ENCODE results near the gene LRRC42.
A peak's percentile ranks its signal among the peaks of the same experiment; 100 is the strongest.

LRRC42 gene

DNA sequence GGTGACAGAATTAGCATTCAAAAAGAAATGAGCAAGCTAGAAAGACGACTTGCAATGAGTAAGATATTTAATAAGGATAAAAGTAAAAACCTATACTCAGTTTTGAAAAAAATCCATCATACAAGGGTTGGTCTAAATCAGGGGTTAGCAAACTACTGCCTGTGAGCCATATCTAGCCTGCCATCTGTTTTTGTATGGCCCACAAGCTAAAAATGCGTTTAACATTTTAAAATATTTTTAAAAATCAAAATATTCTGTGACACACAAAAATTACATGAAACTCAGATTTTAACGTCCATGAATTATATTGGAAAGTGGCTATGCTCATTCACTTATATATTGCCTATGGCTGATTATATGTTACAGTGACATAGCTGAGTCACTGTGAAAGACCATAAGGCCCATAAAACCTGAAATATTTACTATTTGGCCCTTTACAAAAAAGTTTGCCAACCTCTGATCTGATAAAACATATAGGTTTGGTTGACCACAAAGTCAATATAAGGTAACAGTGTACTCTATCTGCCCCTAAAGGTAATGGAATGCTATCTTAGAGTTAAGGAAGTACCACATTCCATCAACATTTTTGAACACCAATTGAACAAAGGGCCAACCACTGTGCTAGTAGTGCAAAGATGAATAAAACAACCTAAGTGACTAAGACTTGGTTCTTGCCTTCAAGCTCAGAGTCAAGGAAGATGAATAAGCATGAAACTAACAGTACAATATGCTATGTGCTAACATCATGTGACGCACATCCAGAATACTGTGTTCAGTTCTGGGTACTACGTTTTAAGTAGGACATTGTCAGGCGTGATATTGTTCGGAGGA is 3.8 kb upstream of the LRRC42 start:
- FAIRE-seq, result peak; percentile 57
- DNase-seq (ENCODE audit: insufficient read length, low spot score), result no peak

- DNase-seq (ENCODE audit: insufficient read length, low spot score), result no peak
Observed at GRCh38 chr1:53943090-53943489, 3.1 kb upstream of the LRRC42 start.

DNA sequence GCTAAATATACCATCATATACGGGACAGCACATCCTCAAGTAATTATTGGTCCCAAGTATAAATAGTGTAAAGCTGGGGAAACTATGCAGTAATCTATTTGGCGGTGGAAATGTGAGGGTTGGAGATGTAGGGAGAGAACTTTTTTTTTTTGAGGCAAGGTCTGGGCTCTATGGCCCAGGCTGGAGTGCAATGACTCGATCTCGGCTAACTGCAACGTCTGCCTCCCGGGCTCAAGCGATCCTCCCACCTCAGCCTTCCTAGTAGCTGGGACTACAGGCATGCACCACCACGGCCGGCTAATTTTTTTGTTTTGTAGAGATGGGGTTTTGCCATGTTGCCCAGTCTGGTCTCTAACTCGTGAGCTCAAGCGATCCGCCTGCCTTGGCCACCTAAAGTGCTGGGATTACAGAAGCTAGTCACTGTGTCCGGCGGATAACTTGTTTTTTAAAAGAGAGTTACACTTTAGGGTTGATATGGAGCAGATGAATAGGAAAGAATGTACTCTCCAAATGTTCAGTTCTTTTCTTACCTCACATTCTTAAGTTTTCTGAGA is 2.6 kb upstream of the LRRC42 start:
- DNase-seq (ENCODE audit: insufficient read length, low spot score), result no peak
- no peak for FAIRE-seq

More at GRCh38 chr1:53943090-53943489, 3.1 kb upstream of the LRRC42 start:
- no peak for FAIRE-seq

- FAIRE-seq, result peak; percentile 44
- no peak for DNase-seq (ENCODE audit: insufficient read length, low spot score)
Observed at GRCh38 chr1:53944469-53945182, 1.5 kb upstream of the LRRC42 start.

DNA sequence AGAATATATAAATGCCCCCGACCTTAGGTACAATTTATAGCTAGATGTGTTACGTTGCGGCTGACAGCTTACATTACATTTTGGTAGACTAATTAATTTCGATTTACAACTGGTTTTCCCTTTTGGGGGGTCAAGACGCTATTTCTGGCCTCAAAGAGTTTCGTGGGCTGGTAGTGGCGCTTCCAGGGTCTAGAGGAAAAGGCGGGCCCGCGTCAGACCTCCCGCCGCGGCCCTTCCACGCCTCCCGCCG is 1.0 kb upstream of the LRRC42 start:
- DNase-seq (ENCODE audit: insufficient read length, low spot score), result peak; percentile 31

GRCh38 chr1:53945433-53946251 is 508 bp upstream of the LRRC42 start, which contains the start of gene IFT25:
Gene IFT25 (minus strand): TSS chr1:53945699. CDS start chr1:53940082, 5,617 bp downstream.
- DNase-seq (ENCODE audit: insufficient read length, low spot score) (peak; percentile 66), FAIRE-seq (peak; percentile 82)

More for the DNA sequence above, 1.0 kb upstream of the LRRC42 start:
- FAIRE-seq, result no peak

DNA sequence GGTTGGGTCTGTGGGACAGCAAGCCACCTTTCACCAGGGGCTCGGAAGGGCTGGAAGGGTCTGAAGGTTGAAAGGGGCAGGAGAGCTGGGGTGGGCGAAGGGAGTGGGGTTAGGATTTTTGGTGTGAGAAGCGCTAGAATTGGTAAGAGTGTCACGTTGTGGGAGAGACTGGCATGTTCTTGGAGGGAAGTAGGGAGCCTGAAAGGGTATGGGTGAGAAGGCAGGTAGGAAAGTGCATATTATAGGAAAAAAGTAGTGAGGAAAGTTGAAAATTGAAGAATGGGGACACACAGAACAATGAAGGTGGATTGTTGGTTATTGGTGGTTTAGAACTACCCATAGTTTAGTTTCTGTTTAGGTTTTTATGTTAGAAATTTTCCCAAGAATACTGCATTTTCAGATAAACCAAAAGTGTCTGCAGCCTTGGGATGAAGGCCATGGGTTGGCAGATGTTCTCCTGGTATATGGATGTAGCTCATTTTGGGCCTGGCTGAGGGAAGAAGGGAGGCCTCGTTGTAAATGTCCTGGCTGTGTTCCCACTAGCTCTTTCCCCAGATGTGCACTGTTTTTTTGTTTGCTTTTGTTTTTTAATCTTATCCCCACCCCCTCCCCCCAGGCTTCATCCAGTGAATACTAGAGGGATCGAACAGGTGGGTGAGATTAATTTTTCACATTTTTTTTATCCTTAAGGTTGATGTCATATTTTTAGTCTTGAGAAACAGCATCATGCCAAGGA is 1.2 kb downstream of the LRRC42 start:
- FAIRE-seq, result no peak

DNA sequence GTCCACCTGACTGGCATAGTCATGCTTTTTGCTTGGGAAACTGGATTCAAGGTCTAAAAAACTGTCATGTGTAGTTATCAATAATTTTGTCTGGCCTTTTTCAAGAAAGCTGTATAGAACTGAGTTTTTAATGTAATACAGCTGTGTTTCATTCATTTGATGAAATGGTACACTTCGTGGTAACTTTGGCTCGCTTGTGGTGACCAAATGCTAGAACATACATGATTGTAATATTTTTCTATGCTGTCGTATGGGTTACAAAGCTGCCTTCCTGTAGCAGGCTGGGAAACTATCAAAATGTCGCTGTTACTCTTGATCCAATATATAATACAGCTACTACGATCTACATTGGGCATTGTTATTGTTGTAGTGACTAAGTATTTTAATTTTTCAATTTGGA is 2.1 kb downstream of the LRRC42 start:
- no peak for FAIRE-seq
- no peak for DNase-seq (ENCODE audit: insufficient read length, low spot score)

More for the DNA sequence above, 1.2 kb downstream of the LRRC42 start:
- DNase-seq (ENCODE audit: insufficient read length, low spot score), result no peak

DNA sequence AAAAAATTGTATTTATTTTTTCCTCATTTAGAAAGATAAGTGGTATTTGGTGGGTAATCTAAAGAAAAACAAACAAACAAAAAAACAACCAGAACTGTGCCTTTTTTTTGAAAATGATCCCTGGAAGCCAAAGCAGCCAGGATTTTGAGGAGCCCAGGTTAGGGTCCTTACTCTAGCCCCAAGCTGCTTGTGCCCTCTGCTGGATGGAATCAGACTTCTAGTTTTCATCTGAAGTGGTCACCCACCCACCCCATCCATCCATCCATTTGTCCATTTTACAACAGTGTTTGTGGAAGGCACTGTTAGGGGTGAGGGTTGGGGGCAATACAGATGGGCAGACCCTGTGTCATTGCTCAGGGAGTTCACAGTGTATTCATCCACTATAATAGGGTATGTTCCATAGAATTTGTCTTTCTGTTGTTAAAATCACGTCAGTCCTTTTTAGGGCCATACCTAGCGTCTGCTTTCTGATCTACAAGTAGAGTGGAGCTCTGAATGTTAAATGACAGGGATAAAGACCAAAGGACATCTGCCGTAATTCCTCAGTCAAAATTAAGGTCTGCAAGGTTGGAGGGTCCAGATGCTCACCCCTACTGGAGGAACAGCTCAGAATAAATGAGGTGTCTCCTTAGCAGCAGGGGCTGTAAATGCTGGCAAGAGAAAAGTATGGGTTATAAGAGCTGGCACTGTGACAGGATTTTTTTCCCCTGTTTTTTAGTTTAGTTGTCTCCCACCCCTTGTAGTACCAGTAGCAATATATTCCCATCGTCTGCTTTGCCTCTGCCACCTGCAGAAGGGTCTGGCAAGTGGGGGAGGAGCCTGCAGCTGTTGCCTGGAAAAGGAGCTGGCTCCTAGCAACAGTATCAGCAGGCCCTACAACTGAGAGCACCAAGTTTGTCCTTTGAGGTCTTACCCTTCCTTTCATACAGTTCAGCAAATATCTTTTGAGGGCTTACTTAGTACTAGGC is 3.2 kb downstream of the LRRC42 start:
- FAIRE-seq (peak; percentile 76), DNase-seq (ENCODE audit: insufficient read length, low spot score) (no peak)

GRCh38 chr1:53951697-53952096 is 5.5 kb downstream of the LRRC42 start:
- FAIRE-seq (no peak), DNase-seq (ENCODE audit: insufficient read length, low spot score) (no peak)

GRCh38 chr1:53954128-53954527 is 8.0 kb downstream of the LRRC42 start:
- DNase-seq (ENCODE audit: insufficient read length, low spot score) (no peak), FAIRE-seq (no peak)

DNA sequence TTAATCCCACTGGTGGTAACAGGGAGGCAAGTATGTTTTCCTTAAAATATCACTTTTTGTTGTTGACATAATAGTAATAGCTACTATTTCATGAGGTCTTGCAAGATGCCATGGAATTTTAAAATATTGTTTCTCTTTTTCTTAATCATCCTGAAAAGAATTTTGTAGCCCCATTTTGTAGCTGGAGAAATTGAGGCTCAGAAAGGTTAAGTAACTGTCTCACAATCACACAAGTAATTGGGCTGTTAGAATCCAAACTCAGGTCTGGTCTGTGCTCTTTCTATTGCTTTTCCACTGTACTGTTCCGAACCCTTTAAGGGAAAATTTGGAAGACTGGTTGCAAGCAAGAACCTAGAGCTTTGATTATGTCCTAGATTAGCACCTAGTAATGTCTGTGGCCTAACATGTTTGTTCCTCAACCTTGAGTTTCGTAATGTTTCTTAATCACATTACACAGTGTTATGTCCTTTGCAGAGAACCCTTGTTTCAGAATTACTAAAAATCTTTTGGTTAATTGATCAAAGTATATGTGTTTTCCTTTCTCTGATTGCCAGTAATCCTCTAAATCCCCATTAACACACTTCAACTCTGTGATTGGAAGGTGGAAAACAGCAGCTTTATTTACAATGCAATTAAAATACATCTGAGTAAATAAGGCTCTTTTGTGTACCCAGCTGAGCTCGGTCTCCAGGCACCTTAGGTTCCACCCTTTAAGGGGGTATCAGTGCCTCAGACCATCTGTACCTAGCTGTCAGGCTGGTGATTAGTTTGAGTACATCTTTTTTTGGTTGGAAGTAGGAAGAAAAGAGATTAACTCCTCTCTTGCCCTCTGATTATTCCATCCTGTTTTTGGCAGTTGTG is 10.4 kb downstream of the LRRC42 start:
- no peak for FAIRE-seq
- no peak for DNase-seq (ENCODE audit: insufficient read length, low spot score)

DNA sequence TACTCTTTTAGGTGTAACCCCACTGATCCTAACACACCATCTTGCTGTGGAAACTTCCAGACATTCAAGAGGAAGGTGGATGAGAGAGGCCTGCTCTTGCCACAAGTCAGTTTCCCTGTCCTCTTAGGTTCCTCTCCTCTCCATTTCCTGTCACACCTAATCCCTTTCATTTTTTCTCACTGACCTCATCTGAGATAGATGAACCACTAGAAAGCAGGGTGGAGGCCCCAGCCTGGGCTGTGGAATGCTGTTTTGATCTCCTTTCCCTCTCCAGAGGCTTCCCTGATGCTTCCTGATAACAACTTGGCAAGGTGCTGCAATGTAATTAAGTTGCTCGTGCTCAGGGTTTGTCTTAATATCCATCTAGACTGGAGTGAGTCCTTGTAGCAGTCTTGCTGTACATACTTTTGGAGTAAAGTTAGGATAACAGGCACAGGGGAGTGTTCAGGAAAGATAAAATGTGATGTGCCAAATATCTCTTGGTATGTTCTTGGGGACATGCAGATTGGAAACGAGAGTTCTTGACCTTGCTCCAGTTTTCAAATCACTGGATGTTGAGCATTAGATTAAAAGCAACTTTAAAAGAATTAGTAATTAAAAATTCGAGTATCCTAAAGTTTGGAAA is 11.2 kb downstream of the LRRC42 start:
- DNase-seq (ENCODE audit: insufficient read length, low spot score) (no peak), FAIRE-seq (no peak)

- FAIRE-seq (peak; percentile 77), DNase-seq (ENCODE audit: insufficient read length, low spot score) (no peak)
Observed at GRCh38 chr1:53959664-53960250, 13.6 kb downstream of the LRRC42 start.

- no peak for FAIRE-seq
- DNase-seq (ENCODE audit: insufficient read length, low spot score), result no peak
Observed at GRCh38 chr1:53962395-53962794, 16.2 kb downstream of the LRRC42 start.

DNA sequence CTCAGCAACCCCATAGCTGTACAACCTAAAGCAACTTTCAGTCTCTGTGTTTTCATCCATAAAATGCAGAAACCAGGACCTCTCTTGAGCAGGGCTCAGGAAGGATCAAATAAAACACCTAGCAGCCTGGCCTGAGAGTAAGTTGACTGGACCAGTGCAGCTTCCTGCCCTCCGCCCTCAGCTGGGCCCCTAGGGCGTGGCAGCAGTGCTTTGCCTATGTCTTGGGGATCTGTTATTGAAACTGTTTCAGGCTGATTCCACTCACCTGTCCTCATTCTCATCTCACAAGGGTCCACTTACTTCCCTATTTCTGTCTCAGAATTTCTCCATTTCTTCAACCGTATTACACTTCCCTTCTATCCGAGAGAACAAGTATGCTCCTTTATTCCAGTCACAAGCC is 17.3 kb downstream of the LRRC42 start:
- no peak for FAIRE-seq

GRCh38 chr1:53964109-53964508 is 18.0 kb downstream of the LRRC42 start:
- FAIRE-seq, result no peak
- no peak for DNase-seq (ENCODE audit: insufficient read length, low spot score)

More for the DNA sequence above, 17.3 kb downstream of the LRRC42 start:
- DNase-seq (ENCODE audit: insufficient read length, low spot score), result no peak
